ENCODE data around the gene FCGR3A.
A peak's percentile ranks its signal among the peaks of the same experiment; 100 is the strongest.

FCGR3A gene

DNA sequence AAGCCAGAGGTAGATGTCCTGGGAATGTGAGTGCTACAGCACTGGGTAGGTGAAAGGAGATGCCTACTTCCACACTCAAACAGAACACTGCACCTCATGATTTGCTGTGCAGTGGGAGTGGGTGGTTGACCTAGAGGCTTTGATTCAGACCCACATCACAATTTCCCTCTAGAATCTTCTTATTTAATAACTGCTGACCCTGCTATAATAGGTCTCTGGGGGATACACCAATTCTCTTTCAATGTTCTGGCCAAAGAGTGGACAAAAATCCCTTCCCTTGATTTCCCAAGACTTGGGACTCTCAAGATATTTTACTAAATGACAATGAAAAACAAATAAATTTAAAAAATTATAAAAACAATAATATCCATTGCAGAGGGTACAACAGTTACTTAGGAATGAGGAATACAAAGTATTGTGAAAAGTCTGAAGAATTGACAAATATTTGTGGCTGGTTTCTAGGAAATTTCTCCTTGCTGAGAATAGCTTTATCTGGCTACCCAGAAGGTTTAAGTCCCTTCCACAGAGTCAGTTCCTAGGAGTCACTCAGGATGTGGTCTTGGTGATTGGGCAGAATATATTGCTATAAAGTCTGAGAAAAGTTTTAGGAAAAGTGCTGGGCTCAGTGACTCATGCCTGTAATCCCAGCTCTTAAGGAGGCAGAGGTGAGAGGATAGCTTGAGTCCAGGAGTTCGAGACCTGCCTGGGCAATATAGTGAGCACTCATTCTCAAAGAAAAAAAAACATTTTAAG is 46.8 kb downstream of the FCGR3A start:
- DNase-seq (ENCODE audit: low spot score), result no peak

DNA sequence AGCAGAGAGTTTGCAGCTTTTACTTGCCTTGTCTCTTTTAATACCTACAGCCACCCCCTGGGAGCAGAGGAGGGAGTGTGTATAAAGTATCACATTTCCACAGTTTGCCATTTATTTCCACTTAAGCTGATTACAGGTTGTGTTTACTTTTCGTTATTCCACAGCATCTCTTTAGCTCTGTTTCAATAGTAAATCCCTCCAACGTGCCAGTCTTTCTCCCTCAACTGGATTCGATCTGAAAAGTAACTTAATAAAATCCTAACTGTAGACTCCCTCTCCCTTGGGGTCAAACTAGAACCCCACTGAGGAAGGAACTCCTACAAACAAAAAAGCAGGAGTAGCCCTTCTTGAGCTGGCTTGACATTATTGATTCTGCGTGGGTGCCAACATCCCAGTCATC is 47.4 kb downstream of the FCGR3A start:
- no peak for DNase-seq (ENCODE audit: low spot score)

DNA sequence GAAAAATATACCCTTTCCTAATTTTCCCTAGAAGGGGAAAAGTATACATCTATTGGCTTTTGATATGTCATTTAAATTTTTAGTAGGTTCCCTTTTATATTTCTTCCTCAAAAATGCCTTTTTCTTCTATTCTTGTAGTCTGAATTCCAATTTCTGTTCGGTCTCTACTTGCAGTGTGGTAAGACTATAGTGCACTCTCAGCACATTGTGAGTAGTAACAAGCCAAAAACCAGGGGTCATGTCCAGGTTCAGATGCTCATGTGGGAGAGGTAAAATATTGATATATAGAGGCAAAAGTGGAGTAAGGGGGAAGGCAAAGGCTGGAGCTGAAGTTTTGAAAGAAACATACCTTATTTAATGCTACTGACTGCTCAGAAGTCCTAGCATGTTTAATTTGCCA is 48.4 kb downstream of the FCGR3A start:
- no peak for DNase-seq (ENCODE audit: low spot score)

DNA sequence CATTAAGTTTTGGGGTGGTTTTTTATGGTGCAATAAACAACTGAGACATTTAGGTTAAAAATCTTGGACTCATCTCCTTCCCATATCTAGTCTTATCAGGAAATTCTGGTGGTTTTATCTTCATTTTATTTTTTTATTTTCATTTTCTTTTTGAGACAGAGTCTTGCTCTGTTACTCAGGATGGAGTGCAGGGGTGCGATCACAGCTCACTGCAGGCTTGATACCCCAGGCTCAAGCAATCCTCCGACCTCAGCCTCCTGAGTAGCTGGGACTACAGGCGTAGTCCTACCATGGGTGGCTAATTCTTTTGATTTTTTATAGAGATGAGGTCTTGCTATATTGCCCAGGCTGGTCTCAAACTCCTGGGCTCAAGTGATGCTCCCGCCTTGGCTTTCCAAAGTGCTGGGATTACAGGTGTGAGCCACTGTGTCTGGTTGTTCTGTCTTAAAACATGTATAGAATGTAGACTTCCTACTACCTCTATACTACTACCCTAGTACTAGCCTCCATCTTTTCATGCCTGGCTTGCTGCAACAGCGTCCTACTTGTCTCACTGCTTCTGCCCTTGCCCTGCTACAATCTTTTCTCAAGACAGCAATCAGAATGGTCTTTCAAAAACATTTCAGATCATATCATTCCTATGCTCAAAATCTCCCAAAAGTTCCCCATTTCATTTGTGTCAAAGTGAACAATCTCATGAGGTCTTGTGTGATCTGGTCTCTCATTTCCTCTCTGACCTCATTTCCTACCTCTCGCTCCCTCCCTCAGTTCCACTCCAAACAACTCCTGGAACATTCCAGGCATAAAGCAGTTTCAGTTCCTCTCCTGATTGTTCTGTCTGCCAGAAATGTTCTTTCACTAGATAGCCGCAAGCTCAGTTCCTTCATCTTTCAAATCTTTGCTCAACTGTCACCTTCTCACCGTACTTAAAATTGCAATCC is 50.2 kb downstream of the FCGR3A start:
- peak; percentile 29 for DNase-seq (ENCODE audit: low spot score)

DNA sequence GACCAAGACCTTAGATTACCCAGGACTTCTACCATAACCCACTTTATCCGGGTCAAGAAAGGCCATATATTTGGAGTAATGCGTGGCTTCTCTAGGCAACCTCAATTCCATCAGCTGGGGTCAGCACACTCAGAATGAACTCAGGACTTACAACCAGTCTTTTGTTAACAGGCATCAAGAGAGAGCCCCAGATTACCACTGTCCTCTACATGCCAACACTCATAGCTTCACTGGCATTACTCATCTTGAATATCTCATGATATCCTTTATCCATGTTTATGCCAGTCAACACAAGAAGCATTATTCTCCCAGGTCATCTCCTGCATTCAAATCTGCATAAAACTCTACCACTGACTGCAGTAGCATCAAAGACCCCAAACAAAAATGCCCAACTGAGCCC is 51.0 kb downstream of the FCGR3A start:
- no peak for DNase-seq (ENCODE audit: low spot score)

DNA sequence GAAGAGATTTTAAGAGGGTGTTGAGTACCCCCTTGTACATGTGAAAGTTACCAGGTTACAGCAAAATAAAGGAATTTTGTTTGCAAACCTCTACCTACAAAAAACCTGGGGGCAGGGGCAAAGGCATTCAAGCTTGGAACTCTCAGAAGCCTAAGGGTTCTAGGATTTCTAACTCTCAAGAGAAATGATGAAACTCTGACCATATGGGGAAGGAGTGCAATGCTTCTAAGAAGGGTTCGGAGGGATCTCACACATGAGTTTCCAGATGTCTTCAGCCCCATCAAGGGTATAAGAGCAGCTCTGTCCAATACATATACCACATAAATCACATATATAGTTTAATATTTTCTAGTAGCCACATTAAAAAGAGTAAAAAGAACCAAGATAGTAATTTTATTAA is 51.7 kb downstream of the FCGR3A start:
- no peak for DNase-seq (ENCODE audit: low spot score)

DNA sequence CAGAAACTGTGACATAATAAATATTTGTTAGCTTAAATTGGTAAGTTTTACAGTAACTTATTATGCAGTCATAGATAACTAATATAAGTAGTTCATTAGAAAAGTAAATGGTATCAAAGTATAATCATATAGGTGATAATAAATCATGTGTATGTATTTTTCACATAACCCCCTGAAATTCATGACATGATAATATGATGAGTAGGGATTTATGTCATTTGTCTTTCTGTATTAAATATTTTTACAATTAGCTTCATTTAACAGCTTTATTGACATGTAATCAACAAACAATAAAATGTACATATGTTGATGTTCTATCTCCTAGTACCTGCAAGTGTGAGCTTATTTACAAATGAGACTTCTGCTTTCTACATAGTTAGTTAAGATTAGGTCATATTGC is 54.1 kb downstream of the FCGR3A start:
- DNase-seq (ENCODE audit: low spot score), result no peak

DNA sequence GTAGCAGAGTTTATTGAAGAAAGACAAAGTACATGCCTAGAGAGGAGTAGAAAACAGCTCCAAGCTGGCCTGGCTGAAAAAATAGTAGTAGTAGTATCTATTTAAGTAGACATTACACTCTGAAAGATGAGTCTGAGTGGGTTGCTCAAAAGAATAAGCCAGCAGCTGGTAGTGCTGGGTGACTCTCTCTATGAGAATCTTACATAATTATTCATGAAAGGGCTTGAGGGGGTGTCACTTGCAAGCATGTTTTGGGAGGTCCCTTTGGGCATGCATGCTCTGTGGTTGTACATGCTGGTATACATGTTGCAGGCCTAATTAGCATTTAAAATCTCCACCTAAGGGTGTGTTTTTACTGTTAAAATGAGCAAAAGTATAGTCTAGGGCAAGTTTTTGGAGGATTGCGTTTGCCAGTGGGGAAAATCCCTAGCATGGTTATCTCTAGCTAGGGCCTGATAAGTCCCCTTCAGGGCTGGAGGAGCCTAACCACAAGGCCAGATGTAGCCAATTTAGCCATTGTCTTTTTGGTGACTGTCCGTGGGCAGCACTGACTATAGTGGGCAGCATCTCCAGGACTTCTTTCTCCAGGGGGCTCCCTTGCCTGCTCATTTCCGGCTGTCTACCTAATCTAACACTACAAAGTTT is 55.4 kb downstream of the FCGR3A start:
- DNase-seq (ENCODE audit: low spot score), result no peak

DNA sequence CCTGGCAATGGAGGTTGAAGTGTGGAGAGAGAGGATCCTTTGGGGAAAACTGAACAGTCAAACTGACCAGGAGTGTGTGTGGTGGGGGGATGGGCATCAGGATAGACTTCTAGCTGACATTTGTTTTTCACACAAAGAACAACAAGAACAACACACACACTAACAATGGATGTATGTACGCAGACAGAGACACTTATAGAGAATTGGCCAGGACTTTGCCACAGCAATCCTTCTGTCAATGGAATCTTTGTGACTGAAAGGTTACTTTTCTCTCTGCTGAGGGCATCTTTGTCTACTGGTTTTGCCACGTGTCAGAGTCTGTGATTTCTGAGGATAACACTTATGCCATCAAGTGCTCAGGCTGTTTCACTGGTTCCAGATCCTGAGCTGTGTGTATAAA is 56.8 kb downstream of the FCGR3A start:
- DNase-seq (ENCODE audit: low spot score), result peak; percentile 59
